ENCODE results near the gene TSSC4. TPM values are rescaled to one million over a fixed set of nuclear protein-coding genes. Genes with fewer than 3 reads are reported as not detected.
A peak's percentile ranks its signal among the peaks of the same experiment; 100 is the strongest.

TSSC4 gene
- total RNA-seq, 2 experiments from 2014 or later = 41.9 to 42.0 TPM

DNA sequence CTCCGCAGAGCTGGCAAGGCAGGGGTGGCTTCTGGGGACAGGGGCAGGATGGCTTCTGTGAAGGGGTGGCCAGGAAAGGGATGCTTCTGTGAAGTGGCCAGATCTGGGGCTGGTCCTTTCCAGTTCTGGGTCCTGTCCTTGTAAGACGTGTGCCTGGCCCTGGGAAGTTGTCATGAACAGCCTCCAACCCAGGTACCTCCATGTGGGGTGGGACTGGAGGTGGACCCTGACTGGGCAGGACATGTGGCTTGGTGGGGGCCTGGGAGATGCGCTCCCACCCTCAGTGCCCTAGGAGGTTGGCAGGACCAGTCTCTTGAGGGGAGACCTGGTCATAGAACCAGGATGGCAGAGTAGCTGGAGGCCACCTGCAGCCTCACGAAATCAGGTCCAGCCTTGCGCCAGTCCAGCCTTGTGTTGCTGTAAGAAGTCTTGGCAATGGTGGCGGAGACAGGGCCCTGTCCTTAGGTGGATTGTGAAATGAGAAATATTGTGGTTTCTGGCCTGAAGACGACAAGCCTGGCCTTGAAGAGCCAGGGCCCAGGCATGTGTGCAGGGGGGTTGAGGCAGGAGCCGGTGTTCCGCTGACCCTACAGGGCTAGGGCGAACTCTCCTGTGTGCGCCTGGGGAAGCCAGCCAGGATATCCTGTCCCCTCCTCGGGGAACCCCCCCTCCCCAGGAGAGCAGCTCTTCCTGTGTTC lies 46.9 kb downstream of the TSSC4 start:
- CTCF ChIA-PET = interaction anchor here (2.0 to 4.8 kb wide), 2 partner anchors 80 to 84 kb away, joined by 4 to 16 read pairs; no protein-coding TSS in a partner anchor
- peak; percentile 48 for DNase-seq

DNA sequence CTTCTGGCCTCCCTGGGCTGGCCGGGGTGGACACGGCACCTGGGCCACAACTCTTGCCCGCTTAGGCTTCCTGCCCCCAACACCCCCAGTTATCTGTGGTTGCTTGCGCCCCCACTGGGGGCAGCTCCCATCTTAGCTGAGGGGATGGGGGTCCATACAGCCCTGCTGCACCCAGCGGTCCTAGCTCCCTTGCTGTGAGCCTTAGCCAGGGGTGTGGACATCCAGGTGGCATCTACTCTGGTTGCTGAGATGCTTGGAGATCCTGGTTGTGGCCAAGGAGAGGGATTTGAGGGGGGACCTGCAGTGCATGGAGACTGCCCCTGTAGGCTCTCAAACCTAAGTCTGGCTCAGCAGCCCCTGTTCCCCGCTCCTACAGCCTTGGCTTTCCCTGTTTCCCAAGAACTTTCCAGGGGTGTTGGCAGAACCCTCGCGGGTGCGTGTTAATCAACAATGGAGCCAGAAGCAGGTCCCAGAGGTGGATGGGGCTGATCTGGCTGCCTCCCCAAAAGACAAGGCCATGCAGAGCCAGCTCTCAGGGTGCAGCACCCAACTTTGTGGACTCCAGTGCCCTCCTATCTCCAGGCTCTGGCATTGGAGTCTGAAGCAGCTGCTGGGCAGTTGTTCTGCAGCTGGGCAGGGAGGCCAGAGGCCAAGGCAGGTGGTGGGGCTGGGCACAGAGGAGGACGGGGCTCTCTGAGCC lies 47.6 kb downstream of the TSSC4 start:
- Mint-ChIP-seq H3K36me3 (ENCODE audit: low read depth) (no peaks in the 10 kb centered on the region), H3K4me1 (ENCODE audit: low read depth) (peaks cover 20% of the 10 kb centered on the region), H3K27ac (no peak overlapping the region), H3K4me3 (no peak overlapping the region), H3K27me3 (ENCODE audit: low read depth) (no peaks in the 10 kb centered on the region), H3K9me3 (no peaks in the 10 kb centered on the region)
- intact Hi-C loops (cut with micrococcal nuclease) = loop anchor here (1.0 to 10.0 kb wide), 5 partner anchors 19 to 445 kb away; partner anchors contain the start of gene KCNQ1OT1
- CTCF ChIA-PET = interaction anchor here (4.8 kb wide), 1 partner anchor 84 kb away, joined by 16 read pairs; no protein-coding TSS in a partner anchor
- DNase-seq = no peak

More for the DNA sequence above, 46.9 kb downstream of the TSSC4 start:
- H3K27ac Mint-ChIP-seq = no peak overlapping the region
- intact Hi-C loops (cut with micrococcal nuclease) = loop anchor here (1.0 to 10.0 kb wide), 5 partner anchors 20 to 445 kb away; partner anchors contain the start of gene KCNQ1OT1
- peak overlapping the region; percentile 89 for H3K4me3 Mint-ChIP-seq
- H3K36me3 Mint-ChIP-seq (ENCODE audit: low read depth) = no peaks in the 10 kb centered on the region
- H3K27me3 Mint-ChIP-seq (ENCODE audit: low read depth) = no peaks in the 10 kb centered on the region
- H3K9me3 Mint-ChIP-seq = no peaks in the 10 kb centered on the region
- H3K4me1 Mint-ChIP-seq (ENCODE audit: low read depth) = peaks cover 26% of the 10 kb centered on the region

- Mint-ChIP-seq H3K4me1 (ENCODE audit: low read depth) (peaks cover 15% of the 10 kb centered on the region), H3K36me3 (ENCODE audit: low read depth) (no peaks in the 10 kb centered on the region), H3K4me3 (no peak overlapping the region), H3K9me3 (no peaks in the 10 kb centered on the region), H3K27me3 (ENCODE audit: low read depth) (no peaks in the 10 kb centered on the region), H3K27ac (no peak overlapping the region)
- intact Hi-C loops (cut with micrococcal nuclease) = loop anchor here (5.0 to 10.0 kb wide), 2 partner anchors 78 to 246 kb away; partner anchors contain the start of gene KCNQ1OT1
- CTCF ChIA-PET = interaction anchor here (1.0 kb wide), 1 partner anchor 84 kb away, joined by 4 read pairs; no protein-coding TSS in a partner anchor
- no peak for DNase-seq
Measured at GRCh38 chr11:2448661-2449547, 48.4 kb downstream of the TSSC4 start.

- Mint-ChIP-seq H3K27ac (no peak overlapping the region), H3K9me3 (no peaks in the 10 kb centered on the region), H3K36me3 (ENCODE audit: low read depth) (no peaks in the 10 kb centered on the region), H3K4me3 (no peak overlapping the region), H3K4me1 (ENCODE audit: low read depth) (peaks cover 15% of the 10 kb centered on the region), H3K27me3 (ENCODE audit: low read depth) (no peaks in the 10 kb centered on the region)
- no peak for DNase-seq
- intact Hi-C loops (cut with micrococcal nuclease) = loop anchor here (5.0 to 10.0 kb wide), 2 partner anchors 78 to 245 kb away; partner anchors contain the start of gene KCNQ1OT1
- CTCF ChIA-PET = interaction anchor here (1.0 kb wide), 1 partner anchor 84 kb away, joined by 4 read pairs; no protein-coding TSS in a partner anchor
Measured at GRCh38 chr11:2449548-2450320, 49.2 kb downstream of the TSSC4 start.

- intact Hi-C loops (cut with micrococcal nuclease) = no loop called here
- H3K9me3 Mint-ChIP-seq = no peaks in the 10 kb centered on the region
- no peaks in the 10 kb centered on the region for H3K36me3 Mint-ChIP-seq (ENCODE audit: low read depth)
- no peak overlapping the region for H3K27ac Mint-ChIP-seq
- peaks cover 13% of the 10 kb centered on the region for H3K4me1 Mint-ChIP-seq (ENCODE audit: low read depth)
- no peak overlapping the region for H3K4me3 Mint-ChIP-seq
- H3K27me3 Mint-ChIP-seq (ENCODE audit: low read depth) = no peaks in the 10 kb centered on the region
- no peak for DNase-seq
- CTCF ChIA-PET = interaction anchor here (1.0 kb wide), 1 partner anchor 83 kb away, joined by 4 read pairs; no protein-coding TSS in a partner anchor
Measured at GRCh38 chr11:2450321-2451041, 49.9 kb downstream of the TSSC4 start.

GRCh38 chr11:2451336-2451735 lies 50.8 kb downstream of the TSSC4 start:
- no peaks in the 10 kb centered on the region for H3K36me3 Mint-ChIP-seq (ENCODE audit: low read depth)
- H3K27me3 Mint-ChIP-seq (ENCODE audit: low read depth) = no peaks in the 10 kb centered on the region
- peaks cover 13% of the 10 kb centered on the region for H3K4me1 Mint-ChIP-seq (ENCODE audit: low read depth)
- no peaks in the 10 kb centered on the region for H3K9me3 Mint-ChIP-seq
- intact Hi-C loops (cut with micrococcal nuclease) = no loop called here
- H3K4me3 Mint-ChIP-seq = no peak overlapping the region
- no peak overlapping the region for H3K27ac Mint-ChIP-seq
- CTCF ChIA-PET = interaction anchor here (0.9 kb wide), 1 partner anchor 80 kb away, joined by 4 read pairs; no protein-coding TSS in a partner anchor
- DNase-seq = no peak

DNA sequence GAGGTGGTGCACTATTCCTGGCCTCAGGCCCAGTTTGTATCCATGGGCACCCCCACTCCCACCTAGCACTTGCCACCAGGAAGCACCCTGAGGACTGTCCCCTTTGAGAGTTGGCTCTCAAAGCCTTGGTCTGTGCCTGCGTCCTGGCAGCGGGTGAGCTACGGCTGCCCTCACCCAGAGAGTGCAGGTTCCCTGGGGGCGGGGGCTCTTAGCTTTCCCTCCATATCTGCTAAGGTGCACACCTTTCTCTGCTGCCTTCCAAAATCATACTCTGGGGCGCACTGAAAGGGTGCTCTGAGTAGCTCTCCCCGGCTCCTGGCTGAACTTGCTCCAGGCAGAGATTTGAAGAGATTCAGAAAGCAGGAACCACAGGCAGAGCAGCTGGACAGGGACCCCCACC lies 51.4 kb downstream of the TSSC4 start:
- Mint-ChIP-seq H3K9me3 (no peaks in the 10 kb centered on the region), H3K4me1 (ENCODE audit: low read depth) (peaks cover 10% of the 10 kb centered on the region), H3K27ac (no peak overlapping the region), H3K4me3 (no peak overlapping the region), H3K36me3 (ENCODE audit: low read depth) (no peaks in the 10 kb centered on the region), H3K27me3 (ENCODE audit: low read depth) (no peaks in the 10 kb centered on the region)
- intact Hi-C loops (cut with micrococcal nuclease) = no loop called here
- no peak for DNase-seq
- CTCF ChIA-PET = interaction anchor here (0.9 kb wide), 1 partner anchor 80 kb away, joined by 4 read pairs; no protein-coding TSS in a partner anchor

DNA sequence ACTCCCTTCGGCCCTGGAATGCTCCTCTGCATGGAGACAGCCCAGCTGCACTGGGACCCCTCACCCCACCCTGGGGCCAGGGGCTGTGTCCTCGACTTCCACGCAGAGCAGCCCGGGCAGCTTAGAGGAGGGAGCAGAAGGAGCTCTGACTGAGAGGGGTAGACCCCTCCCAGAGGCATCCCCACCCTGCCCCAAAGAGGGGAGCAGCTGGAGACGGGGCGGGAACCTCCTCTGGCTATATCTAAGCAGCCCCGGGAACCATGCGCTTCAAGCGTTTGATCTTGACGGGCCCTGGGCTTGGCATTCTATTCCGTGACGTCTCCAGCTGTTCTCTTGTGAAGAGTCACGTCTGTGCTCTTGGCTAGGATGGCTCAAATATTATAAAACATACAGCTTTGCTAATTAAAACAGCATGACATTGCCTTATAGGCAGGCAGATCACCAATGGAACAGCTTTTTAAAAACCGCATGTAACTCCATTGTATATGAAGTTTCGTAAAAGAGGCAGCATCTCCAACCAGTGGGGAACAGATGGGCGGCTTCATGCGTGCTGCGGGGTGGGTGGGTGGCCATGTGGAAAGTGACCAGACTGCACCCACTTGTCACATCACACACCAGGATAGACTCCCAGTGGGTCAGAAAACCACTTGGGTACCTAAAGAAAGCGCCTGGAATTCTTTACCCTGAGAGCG lies 51.9 kb downstream of the TSSC4 start:
- Mint-ChIP-seq H3K27me3 (ENCODE audit: low read depth) (no peaks in the 10 kb centered on the region), H3K4me3 (no peak overlapping the region), H3K4me1 (ENCODE audit: low read depth) (peaks cover 4% of the 10 kb centered on the region), H3K27ac (no peak overlapping the region), H3K9me3 (no peaks in the 10 kb centered on the region), H3K36me3 (ENCODE audit: low read depth) (no peaks in the 10 kb centered on the region)
- intact Hi-C loops (cut with micrococcal nuclease) = no loop called here
- DNase-seq = no peak
- CTCF ChIA-PET = interaction anchor here (0.6 to 0.9 kb wide), 2 partner anchors 79 to 213 kb away, joined by 3 to 4 read pairs; no protein-coding TSS in a partner anchor

- intact Hi-C loops (cut with micrococcal nuclease) = no loop called here
- Mint-ChIP-seq H3K4me1 (ENCODE audit: low read depth) (no peaks in the 10 kb centered on the region), H3K27me3 (ENCODE audit: low read depth) (no peaks in the 10 kb centered on the region), H3K4me3 (no peak overlapping the region), H3K36me3 (ENCODE audit: low read depth) (no peaks in the 10 kb centered on the region), H3K27ac (no peak overlapping the region), H3K9me3 (no peaks in the 10 kb centered on the region)
- no peak for DNase-seq
- CTCF ChIA-PET = no interaction called here
Measured at GRCh38 chr11:2453436-2453835, 52.9 kb downstream of the TSSC4 start.
